Cerebellar nuclear complex (tissue), 1 donor: ENCODE results near the gene PARD3B.

Source experiments
- DNase-seq, 2 experiments: peaks; one replicate each; lab custom pipeline; 2025; lab: John Stamatoyannopoulos, UW

The PARD3B gene

GRCh38 chr2:204897561-204897960 is 352.3 kb downstream of the PARD3B start:
- no peak for DNase-seq

GRCh38 chr2:204898928-204899640 is 353.8 kb downstream of the PARD3B start:
- no peak for DNase-seq

GRCh38 chr2:204899983-204900382 is 354.7 kb downstream of the PARD3B start:
- DNase-seq = no peak

GRCh38 chr2:204900487-204900886 is 355.2 kb downstream of the PARD3B start:
- DNase-seq = no peak

- DNase-seq = no peak
Measured at GRCh38 chr2:204900910-204901309, 355.6 kb downstream of the PARD3B start.

- DNase-seq = no peak
Measured at GRCh38 chr2:204901591-204901990, 356.3 kb downstream of the PARD3B start.

- no peak for DNase-seq
Measured at GRCh38 chr2:204909791-204910190, 364.5 kb downstream of the PARD3B start.

- no peak for DNase-seq
Measured at GRCh38 chr2:204913312-204913711, 368.0 kb downstream of the PARD3B start.

- no peak for DNase-seq
Measured at GRCh38 chr2:204913854-204914464, 368.7 kb downstream of the PARD3B start.

GRCh38 chr2:204914708-204915107 is 369.4 kb downstream of the PARD3B start:
- DNase-seq = no peak

GRCh38 chr2:204917089-204917701 is 371.9 kb downstream of the PARD3B start:
- DNase-seq = no peak

- no peak for DNase-seq
Measured at GRCh38 chr2:204920776-204921175, 375.5 kb downstream of the PARD3B start.

- DNase-seq = no peak
Measured at GRCh38 chr2:204923957-204924356, 378.7 kb downstream of the PARD3B start.

GRCh38 chr2:204931562-204931961 is 386.3 kb downstream of the PARD3B start:
- no peak for DNase-seq

GRCh38 chr2:204933735-204934374 is 388.6 kb downstream of the PARD3B start:
- no peak for DNase-seq

- no peak for DNase-seq
Measured at GRCh38 chr2:204944927-204945326, 399.7 kb downstream of the PARD3B start.

GRCh38 chr2:204945376-204945775 is 400.1 kb downstream of the PARD3B start:
- no peak for DNase-seq

- DNase-seq = no peak
Measured at GRCh38 chr2:204946892-204947291, 401.6 kb downstream of the PARD3B start.

GRCh38 chr2:204947405-204947804 is 402.1 kb downstream of the PARD3B start:
- no peak for DNase-seq

GRCh38 chr2:204948024-204948763 is 402.9 kb downstream of the PARD3B start:
- no peak for DNase-seq

- DNase-seq = no peak
Measured at GRCh38 chr2:204948822-204949221, 403.5 kb downstream of the PARD3B start.

- DNase-seq = no peak
Measured at GRCh38 chr2:204950695-204951346, 405.5 kb downstream of the PARD3B start.
